VCaP (cell line): Measurements from ENCODE around the gene DEPP1.
A peak's percentile ranks its signal among the peaks of the same experiment; 100 is the strongest.

Source experiments
- H3K27ac ChIP-seq: fragments of 450-650 bp; 2 replicates; pipeline ENCODE4 v1.5.1; 2017
- TF ChIP-seq, protein P1 (sequence below): fragments of 450-650 bp; conservative IDR thresholded peaks from 2 replicates; pipeline ENCODE4 v1.5.1; 2017; ENCODE audit warnings: mild to moderate bottlenecking, moderate library complexity

Gene DEPP1

GRCh38 chr10:44958196-44958897 lies 20.3 kb downstream of the DEPP1 start:
- H3K27ac ChIP-seq: peak overlapping the region; percentile 71
- TF ChIP-seq, protein P1, sequence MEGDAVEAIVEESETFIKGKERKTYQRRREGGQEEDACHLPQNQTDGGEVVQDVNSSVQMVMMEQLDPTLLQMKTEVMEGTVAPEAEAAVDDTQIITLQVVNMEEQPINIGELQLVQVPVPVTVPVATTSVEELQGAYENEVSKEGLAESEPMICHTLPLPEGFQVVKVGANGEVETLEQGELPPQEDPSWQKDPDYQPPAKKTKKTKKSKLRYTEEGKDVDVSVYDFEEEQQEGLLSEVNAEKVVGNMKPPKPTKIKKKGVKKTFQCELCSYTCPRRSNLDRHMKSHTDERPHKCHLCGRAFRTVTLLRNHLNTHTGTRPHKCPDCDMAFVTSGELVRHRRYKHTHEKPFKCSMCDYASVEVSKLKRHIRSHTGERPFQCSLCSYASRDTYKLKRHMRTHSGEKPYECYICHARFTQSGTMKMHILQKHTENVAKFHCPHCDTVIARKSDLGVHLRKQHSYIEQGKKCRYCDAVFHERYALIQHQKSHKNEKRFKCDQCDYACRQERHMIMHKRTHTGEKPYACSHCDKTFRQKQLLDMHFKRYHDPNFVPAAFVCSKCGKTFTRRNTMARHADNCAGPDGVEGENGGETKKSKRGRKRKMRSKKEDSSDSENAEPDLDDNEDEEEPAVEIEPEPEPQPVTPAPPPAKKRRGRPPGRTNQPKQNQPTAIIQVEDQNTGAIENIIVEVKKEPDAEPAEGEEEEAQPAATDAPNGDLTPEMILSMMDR: no peak

- TF ChIP-seq, protein P1: no peak
- H3K27ac ChIP-seq: no peak overlapping the region
Measured at GRCh38 chr10:44956717-44957706, 21.6 kb downstream of the DEPP1 start.

- no peak overlapping the region for H3K27ac ChIP-seq
- TF ChIP-seq, protein P1: no peak
Measured at GRCh38 chr10:44956226-44956625, 22.4 kb downstream of the DEPP1 start.

- no peak overlapping the region for H3K27ac ChIP-seq
Measured at GRCh38 chr10:44955413-44956070, 23.1 kb downstream of the DEPP1 start.

GRCh38 chr10:44954962-44955361 lies 23.6 kb downstream of the DEPP1 start:
- H3K27ac ChIP-seq: no peak overlapping the region
- TF ChIP-seq, protein P1: no peak

More at GRCh38 chr10:44955413-44956070, 23.1 kb downstream of the DEPP1 start:
- TF ChIP-seq, protein P1: no peak

GRCh38 chr10:44954042-44954441 lies 24.6 kb downstream of the DEPP1 start:
- TF ChIP-seq, protein P1: no peak
- H3K27ac ChIP-seq: no peak overlapping the region

- H3K27ac ChIP-seq: no peak overlapping the region
- TF ChIP-seq, protein P1: no peak
Measured at GRCh38 chr10:44952779-44953231, 25.8 kb downstream of the DEPP1 start.
